ENCODE data around the gene INTS1.
A peak's percentile ranks its signal among the peaks of the same experiment; 100 is the strongest.
"Not testable (repeated sequence)": the region's sequence is repeated elsewhere in the genome, so short reads cannot be mapped to it uniquely, and the experiment has no call there.

INTS1 gene

GRCh38 chr7:1529383-1530116, 25.4 kb upstream of the INTS1 start:
- no peak for DNase-seq

GRCh38 chr7:1526271-1526754, 22.1 kb upstream of the INTS1 start:
- DNase-seq: no peak

- DNase-seq: no peak
Observed at GRCh38 chr7:1525409-1525808, 21.2 kb upstream of the INTS1 start.

GRCh38 chr7:1523844-1524243, 19.7 kb upstream of the INTS1 start:
- no peak for DNase-seq

- no peak for DNase-seq
Observed at GRCh38 chr7:1523208-1523607, 19.0 kb upstream of the INTS1 start.

- no peak for DNase-seq
Observed at GRCh38 chr7:1521456-1521855, 17.3 kb upstream of the INTS1 start.

GRCh38 chr7:1520539-1521234, 16.5 kb upstream of the INTS1 start:
- DNase-seq: no peak

GRCh38 chr7:1519322-1519922, 15.2 kb upstream of the INTS1 start:
- not testable (repeated sequence) for DNase-seq

- no peak for DNase-seq
Observed at GRCh38 chr7:1516586-1517251, 12.5 kb upstream of the INTS1 start.

- DNase-seq: not testable (repeated sequence)
Observed at GRCh38 chr7:1515509-1515967, 11.3 kb upstream of the INTS1 start.

GRCh38 chr7:1514995-1515401, 10.8 kb upstream of the INTS1 start:
- no peak for DNase-seq

- DNase-seq: no peak
Observed at GRCh38 chr7:1514407-1514806, 10.2 kb upstream of the INTS1 start.

GRCh38 chr7:1513657-1514095, 9.5 kb upstream of the INTS1 start:
- DNase-seq: no peak

- DNase-seq: peak; percentile 53
Observed at GRCh38 chr7:1512781-1513656, 8.8 kb upstream of the INTS1 start.

- DNase-seq: no peak
Observed at GRCh38 chr7:1511444-1512422, 7.5 kb upstream of the INTS1 start.

- no peak for DNase-seq
Observed at GRCh38 chr7:1510780-1511154, 6.6 kb upstream of the INTS1 start.

- no peak for DNase-seq
Observed at GRCh38 chr7:1509226-1509625, 5.0 kb upstream of the INTS1 start.

GRCh38 chr7:1508277-1508758, 4.1 kb upstream of the INTS1 start:
- no peak for DNase-seq

- DNase-seq: no peak
Observed at GRCh38 chr7:1505731-1506550, 1.8 kb upstream of the INTS1 start.

- DNase-seq: no peak
Observed at GRCh38 chr7:1503390-1503789, 799 bp downstream of the INTS1 start.

Data from activated CD8-positive, alpha-beta memory T cell treated with anti-CD3 and anti-CD28 coated beads, Interleukin-2, amount 50 U/mL, for 4 hours (primary cell).